ENCODE results near the gene UBE4B.

UBE4B gene

DNA sequence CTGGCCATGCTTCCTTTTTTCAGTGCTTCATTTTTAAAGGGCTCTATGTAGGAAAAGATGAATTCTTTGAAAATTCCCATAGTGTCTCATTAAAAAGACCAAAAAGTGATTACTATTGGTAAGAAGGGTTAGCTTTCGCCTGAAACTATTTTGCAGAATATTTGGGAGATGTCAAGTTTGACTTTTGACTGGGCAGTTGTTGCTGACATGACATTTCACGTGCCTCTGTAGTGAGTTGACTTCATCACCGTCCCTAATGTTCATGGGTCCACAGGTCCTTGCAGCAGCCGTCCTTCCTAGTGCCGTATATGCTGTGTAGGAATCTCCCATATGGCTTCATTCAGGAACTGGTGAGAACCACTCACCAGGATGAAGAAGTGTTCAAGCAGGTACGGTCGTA is 88.9 kb downstream of the UBE4B start:
- DNase-seq = no peak

DNA sequence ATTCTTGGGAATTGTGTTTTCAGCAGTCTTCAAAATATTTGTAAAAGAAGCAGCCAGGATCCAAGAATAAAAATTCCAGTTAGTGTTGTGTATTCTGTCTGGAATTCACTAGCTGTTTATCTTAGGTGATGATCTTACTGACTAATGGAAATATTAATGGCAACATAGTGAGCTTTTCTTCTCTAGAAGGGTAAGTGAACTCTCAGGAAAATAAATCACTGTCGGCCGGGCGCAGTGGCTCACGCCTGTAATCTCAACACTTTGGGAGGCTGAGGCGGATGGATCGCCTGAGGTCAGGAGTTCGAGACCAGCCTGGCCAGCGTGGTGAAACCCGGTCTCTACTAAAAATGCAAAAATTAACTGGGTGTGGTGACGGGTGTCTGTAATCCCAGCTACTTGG is 90.2 kb downstream of the UBE4B start:
- DNase-seq = no peak

DNA sequence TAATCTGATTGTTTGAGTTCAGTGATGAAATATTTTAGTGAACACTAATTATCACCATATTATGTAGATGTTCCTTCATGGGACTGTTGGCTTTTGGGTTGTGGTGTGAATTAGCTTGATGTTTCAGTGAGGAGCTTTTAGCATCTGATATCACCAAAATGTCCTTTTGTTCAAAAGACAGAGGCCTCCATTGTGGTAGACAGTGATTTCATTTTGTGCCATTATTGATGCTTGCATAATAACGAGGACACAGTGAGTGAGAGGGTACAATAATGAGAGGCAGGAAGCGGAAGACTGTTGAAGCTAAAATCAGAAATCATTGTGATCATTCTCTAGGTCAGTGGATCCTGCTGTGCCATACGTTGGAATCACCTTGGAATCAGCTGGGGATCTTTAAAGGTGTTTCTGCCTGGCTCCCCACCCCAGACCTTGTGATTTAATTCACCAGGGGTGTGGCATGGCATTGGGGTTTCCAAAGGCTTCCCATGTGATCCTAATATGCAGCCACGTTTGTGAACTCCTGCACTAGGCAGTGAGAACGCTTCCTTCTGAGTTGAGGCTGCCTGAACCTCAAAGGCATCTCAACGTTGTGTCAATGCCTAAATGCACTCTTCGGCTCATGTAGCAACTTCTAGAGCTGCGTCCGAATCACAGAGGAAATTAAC is 95.5 kb downstream of the UBE4B start:
- no peak for DNase-seq

DNA sequence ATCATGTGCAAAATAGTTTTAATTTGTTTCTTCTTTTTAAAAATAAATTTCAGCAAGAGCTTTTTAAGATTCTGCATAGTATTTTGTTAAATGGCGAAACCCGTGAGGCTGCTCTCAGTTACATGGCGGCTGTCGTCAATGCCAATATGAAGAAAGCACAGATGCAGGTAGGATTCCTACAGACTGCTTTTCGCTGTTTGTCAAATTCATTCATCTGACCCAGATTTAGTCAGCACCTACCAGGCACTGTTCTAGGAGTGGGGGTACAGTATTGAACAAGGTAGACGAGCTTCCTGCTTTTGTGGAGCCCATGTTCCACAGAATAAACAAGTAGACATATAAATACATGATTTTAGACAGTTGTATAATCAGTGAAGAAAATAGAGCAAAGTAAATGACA is 99.6 kb downstream of the UBE4B start:
- DNase-seq = no peak

DNA sequence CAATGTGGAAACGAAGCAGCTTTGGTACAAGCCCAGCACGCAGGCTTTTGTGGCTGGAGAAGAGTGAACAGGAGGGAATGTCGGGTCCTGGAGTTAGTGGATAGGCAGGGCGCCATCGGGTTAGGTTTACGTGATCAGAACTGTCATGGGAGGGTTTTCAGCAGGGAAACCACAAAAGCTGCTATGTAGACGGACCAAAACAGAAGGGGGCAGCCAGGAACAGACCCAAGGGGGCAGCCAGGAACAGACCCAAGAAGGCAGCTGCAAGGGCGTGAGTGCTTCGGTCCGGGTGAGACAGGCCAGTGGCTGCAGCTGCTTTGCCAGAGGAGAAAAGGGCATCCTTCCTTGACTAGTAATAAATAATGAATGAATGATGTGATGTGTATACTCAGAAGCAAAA is 100.1 kb downstream of the UBE4B start:
- DNase-seq = no peak

DNA sequence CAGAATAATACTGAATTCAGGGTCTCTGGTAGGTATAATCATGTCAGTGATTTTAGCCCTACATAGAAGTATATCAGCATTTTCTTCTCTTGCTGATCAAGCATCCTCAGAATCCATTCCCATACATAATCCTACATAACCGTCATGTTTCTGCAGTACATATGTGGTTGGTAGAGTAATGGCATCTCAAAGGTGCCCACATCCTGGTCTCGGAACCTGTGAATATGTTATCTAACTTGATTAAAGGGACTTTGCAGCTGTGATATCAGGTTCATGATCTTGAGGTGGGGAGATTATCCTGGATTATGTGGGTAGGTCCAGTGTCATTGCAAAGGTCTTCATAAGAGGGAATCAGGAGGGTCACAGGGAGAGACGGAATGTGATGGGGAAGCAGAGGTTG is 108.2 kb downstream of the UBE4B start:
- DNase-seq = no peak

DNA sequence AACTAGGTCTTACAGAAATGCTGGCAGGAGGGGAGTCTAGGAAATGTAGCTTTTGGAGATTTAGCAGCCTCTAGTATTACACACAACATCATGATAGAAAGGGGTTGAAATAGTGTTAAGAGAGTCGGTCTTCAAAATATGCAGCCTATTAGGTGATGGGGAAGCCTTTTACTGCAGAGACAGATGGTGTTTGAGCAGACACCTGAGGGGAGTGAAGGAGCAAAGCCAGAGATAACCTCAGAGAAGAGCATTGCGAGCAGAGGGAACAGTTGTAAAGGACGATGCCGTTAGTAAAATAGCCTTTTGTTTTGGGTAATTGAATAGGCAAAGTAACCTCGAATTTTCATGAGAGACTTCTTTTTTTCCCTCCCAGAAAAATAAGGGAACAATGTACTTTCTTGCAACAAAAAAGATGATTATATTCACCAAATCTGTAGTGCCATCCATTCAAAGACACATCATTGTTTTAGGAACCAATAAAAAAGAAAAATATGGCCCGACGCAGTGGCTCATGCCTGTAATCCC is 111.3 kb downstream of the UBE4B start:
- DNase-seq = no peak

DNA sequence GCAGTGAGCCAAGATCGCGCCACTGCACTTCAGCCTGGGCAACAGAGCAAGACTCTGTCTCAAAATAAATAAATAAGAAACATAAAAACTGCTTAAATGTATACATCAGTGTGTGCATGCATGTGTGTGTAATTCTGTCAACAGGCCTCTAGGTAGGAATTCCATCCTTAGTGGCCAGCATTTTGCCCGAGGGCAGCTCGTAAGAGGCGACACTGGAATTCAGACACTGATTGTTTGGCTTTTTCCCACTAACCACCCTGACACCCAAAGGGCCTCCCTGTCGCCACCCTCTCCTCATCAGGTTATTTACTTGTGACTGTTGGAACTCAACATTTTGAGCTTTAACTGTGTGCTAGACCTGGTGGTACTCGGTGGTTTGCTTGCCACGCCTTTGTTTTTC is 113.6 kb downstream of the UBE4B start:
- no peak for DNase-seq

DNA sequence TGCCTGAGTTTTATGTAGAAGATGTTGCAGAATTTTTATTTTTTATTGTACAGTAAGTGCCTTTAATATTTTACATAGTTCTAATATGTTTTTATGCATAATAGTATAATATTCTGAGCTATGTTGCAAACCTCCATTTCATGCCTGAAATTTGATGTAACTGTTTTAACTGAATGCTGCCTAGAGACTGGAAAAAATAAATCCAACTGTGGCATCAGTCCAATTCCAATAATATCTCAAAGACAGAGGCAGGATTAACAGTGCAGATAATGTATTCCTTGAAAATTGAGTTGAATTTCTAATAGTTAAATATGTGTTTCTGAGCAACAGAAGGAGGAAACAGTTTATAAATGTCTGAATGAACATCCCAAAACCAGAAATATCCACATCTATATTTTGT is 116.5 kb downstream of the UBE4B start:
- DNase-seq = no peak

DNA sequence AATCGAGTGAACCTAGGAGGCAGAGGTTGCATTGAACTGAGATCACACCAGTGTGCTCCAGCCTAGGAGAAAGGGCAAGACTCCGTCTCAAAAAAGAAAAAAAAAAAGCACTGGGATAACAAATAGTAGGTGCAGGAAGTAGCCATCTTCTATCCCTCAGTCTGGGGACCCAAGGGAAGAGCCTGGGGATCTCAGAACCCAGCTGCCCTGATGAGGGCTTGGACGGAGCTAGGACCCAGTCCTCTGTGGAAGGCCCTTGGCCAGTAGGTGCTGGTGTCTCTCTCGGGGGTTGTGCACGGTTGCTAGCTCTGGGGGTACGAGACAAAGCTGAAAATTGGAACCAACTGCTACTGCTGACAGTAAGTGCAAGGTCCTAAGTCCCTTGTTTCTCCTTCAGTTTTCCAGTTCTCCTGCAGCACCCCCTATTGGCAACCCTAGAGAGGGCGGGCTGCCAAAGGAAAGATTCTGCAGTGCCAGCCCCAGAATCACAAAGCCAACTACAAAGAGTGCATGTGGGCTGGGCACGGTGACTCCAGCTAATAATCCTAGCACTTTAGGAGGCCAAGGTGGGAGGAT is 120.0 kb downstream of the UBE4B start:
- DNase-seq = peak; percentile 26

DNA sequence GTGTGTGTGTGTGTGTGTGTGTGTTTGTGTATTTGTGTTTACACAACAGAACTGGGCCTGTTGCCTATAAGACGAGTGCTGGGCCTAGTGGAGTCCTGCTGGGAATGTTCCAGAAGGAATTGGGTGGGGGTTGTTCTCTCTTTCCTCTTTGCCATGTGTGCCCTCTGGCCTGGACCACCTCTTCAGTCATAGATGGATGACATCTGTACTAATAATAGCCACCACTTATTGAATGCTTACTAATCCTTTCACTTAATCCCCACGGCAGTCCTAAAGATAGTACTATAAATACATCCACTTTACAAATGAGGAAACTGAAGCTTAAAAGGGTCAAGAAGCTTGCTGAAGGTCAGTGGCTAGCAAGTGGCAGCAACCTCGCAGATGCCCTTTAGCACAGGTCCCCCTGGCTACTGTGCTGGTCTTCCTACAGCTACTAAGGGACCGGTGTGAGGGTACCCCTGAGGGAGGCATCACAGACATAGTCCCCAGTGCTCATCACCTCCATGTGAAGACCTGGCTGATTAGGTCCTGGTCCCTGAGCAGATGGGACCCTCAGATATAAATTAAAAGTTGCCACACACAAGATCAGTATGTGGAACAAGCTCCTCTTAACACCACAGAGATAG is 122.4 kb downstream of the UBE4B start:
- no peak for DNase-seq

DNA sequence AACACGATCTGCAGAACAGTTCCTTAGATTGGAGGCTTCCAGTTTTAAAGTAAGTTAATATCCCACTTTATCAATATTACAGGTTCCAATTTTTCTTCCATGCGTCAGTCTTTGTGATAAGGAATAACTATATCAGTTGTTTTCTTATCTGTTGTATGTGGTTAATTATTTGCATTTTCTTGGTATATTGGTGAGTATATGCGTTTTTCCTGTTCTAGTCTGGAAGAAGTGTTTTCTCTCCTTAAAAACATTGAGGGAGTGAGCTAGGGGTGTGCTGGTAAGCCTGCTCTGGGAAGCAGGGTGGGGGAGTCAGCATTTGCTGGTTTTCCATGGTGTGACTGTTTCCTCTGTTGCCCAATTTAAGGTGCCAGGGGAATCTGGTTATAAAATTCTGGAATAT is 127.4 kb downstream of the UBE4B start:
- DNase-seq = no peak

DNA sequence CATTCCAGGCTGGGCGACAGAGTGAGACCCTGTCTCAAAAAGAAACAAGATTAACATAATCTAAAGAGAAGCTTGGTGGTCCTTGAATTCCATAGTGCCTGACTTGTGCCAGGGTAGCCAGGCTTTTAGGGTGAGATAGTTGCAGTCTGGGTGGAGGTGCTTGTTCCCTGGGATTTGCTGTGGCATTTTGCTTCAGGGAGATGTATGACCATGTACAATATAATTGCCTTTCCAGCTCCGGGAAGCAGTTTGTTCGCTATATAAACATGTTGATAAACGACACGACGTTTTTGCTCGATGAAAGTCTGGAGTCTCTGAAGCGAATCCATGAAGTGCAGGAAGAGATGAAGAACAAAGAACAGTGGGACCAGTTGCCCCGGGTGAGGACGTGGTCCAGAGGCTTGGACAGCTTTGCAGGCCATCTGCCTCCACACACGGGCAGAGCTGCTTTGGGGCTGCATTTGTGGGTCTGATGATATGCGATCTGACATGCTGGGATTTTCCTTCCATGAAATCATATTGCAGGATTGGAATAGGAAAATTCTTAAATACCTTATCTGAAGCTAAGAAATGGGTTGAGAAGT is 128.2 kb downstream of the UBE4B start:
- no peak for DNase-seq

DNA sequence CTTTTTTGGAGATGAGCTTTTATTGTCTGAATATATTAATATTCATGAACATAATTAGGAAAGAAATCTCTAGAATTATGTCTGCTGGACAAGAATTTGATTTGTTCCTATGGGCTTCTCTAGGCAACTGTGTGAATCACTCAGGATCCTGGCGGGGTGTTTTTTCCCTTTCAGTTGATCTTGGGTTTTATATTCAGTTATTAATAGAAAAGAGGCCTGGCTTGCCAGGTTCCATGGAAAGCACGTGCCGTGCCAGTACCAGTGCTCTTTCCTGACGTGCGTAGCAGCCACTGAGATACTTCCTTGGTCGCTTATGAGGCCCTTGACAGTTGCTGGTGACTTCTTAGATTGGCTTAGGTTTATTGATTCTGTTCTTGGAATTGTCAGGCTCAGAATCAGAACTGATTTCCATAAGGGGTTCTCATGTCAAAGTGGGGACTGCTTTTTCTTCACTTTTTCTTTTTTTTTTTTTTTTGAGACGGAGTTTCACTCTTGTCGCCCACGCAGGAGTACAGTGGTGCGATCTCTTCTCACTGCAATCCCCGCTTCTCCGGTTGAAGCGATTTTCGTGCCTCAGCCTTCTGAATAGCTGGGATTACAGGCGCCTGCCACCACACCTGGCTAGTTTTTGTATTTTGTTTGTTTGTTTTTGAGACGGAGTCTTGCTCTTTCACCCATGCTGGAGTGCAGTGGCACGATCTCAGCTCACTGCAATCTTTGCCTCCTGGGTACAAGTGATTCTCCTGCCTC is 129.0 kb downstream of the UBE4B start:
- DNase-seq = no peak

DNA sequence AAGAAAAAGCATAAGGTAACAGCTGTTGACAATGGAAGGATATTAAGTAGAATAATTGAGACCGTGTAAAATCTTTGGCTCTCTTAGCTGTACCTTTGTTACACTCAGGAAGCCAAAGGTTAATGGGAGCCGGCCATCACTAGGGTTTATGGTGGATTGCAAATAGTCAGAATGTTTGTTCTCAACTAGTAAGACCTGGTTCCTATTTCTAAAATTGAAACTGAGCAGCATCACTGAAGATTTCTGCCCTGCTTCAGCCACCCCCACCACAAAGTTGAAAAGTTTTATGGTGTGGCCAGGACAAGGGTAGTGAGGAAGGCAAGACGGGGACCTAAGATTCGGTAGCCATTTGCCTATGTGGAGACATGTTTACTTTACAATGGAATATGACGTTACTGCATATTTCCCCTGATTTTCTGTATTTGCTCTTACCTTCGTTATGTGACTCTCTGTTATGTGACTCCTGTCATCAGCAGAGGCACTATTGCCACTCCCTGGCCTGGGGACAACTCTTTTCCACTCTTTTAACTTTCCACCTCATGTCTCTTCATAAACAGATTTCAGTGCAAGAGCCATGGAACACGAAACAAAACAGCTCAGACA is 136.3 kb downstream of the UBE4B start:
- no peak for DNase-seq

DNA sequence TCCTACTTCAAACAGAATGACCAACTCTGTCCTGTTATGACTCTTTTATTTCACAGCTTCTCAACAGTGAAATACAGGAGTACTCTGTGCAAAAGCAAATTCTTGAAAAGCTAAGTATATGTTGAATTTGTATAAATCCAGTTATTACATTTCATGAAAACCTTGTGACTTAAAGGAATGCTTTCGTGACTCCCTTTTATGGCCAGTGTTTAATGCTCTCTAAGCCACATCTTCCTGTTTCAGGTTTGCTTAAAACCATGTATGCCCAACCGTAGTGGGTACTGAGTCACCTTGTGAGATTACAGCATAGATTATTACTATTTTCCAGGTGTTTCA is 137.4 kb downstream of the UBE4B start:
- peak; percentile 9 for DNase-seq

DNA sequence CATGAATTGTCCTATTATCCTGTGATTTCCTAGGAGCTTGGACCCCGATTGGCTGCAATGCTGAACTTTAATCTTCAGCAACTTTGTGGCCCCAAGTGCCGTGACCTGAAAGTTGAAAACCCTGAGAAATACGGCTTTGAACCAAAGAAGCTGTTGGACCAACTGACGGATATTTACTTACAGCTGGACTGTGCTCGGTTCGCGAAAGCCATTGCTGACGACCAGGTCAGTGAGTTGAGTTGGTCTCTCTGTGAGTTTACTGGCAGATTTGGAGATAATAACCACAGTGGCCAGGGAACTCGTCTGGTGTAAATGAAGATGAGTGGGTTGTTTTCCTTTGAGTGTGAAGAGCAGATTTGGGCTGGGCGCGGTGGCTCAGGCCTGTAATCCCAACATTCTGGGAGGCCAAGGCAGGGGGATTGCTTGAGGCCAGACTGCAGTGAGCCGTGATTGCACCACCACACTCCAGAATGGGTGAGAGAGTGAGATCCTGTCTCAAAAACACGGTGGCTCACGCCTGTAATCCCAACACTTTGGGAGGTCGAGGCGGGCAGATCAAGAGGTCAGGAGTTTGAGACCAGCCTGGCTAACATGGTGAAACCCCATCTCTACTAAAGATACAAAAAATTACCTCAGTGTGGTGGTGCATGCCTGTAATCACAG is 138.5 kb downstream of the UBE4B start:
- DNase-seq = no peak

DNA sequence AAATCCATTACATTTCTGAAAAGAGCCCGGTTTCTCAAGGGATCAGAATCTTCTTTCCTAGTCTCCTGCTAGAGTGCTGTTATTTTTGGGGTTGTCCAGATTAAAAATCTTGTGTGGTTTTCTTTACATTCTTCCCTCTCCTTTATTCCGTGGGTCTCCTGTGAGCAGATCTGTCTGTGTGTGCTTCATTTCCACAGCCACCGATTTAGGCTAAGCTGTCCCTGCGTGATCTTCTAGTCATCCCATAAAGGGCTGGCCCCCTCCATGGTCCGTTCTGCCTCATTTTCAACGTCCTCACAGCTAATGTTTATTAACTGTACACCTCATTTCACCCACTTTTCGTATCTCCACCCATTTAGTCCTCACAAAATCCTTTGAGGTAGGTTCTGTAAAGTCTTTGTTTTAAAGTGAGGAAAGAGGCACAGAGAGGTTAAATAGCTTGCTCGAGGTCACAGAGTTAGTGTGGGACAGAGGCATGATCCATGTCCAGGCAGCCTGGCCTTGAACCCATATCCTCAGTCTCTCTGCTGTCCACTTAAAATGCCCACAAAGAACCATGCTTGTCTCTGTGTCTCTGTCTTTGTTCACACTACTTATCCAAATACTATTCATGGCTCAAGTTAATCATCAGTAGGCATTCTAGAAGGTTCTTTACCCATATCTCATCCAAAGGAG is 139.4 kb downstream of the UBE4B start:
- DNase-seq = no peak

DNA sequence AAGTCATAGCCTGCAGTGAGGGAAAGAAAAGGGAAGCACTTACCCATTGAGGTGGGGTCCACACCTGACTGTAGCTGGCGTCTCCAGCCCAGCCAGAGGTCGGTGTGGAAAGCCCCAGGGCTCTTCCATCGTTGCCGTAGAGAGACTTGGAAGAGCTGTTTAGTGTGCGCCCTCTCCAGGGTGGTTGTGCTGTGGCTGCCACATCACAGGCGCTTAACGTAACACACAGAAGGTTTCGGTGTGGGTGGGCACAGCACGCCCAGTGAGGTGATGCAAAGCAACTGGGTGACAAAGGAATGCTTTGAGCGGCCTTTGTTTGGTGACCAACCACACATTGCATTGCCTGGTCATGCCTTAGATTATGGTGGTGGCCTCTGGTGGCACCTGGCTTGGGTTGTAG is 140.8 kb downstream of the UBE4B start:
- no peak for DNase-seq

DNA sequence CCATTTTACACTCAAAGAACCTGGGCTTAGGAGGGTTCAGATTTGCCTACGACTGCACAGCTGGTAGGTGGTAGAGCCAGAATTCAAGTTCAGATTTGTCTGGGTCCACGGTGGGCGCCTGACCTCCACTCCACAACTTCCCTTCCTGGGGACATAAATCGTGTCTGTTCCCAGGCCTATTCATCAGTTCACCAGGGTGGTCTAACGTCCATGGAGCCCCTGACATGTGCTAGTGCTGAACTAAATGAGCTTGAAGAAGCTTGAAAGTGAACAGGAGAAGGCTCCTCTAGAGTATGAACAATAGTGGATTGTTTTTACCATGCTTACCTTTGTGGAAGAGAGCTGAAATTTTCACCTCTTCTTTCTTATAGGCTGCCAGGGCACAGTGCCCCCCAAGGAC is 145.1 kb downstream of the UBE4B start:
- DNase-seq = no peak

DNA sequence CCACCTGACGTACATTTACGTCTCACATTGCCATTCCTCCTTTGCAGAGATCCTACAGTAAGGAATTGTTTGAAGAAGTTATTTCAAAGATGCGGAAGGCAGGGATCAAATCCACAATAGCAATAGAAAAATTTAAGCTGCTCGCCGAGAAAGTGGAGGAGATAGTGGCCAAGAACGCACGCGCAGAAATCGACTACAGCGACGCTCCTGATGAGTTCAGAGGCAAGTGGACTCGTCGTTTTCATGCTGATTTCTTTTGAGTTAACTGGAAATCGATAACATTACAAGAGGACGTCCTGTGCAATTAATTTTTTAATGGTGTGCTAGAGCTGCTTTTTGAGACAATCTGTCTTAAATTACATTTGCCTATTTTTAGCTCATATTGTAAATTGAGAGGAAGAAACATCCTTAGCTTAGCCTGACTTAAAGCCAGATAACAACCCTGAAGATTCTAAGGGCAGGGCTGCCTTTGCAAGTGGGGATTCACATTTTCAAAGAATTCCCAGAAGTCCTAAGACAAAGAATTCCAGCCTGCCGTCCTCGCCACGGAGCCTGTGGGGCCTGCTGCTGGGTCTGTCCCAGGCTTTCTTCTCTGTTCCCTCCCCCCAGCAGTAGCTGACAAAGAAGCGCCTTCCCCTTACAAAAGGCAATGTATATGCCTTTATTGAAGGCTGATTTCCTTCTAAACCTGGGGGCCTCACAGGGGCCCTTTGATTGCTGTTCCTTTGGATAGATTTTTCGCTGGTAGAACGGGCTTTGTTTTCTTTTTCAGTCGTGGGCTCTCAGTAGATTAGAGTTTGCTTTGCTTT is 146.0 kb downstream of the UBE4B start:
- no peak for DNase-seq

All from activated naive CD4-positive, alpha-beta T cell treated with Interleukin-2 at 50 U/mL for 16 hours (primary cell).